Neural cell (in vitro differentiated cells): Measurements from ENCODE around the gene CARD19.

Experiments
- CTCF ChIP-seq: fragments of 450-650 bp; IDR thresholded peaks from 2 replicates; pipeline ENCODE4 v1.5.1; 2014; ENCODE audit warnings: antibody characterized with exemption, mild to moderate bottlenecking, moderate library complexity; ENCODE audit not compliant: poor library complexity, severe bottlenecking
- EZH2 ChIP-seq: fragments of 200-600, 300-800 bp; shearing (Covaris generic), sonication (generic); IDR thresholded peaks from 2 replicates; pipeline ENCODE4 v1.6.1; 2014; ENCODE audit warnings: antibody characterized with exemption, low read length, borderline replicate concordance, mild to moderate bottlenecking; ENCODE audit not compliant: insufficient read depth, poor library complexity, severe bottlenecking
- RAD21 ChIP-seq: fragments of 450-650 bp; conservative IDR thresholded peaks from 2 replicates; pipeline ENCODE4 v1.6.1; 2014; ENCODE audit warnings: antibody characterized with exemption, mild to moderate bottlenecking, moderate library complexity
- REST ChIP-seq: IDR thresholded peaks from 2 replicates; pipeline ENCODE4 v1.6.1; 2012; ENCODE audit warnings: borderline replicate concordance

- TF ChIP-seq RAD21 (no peak), REST (no peak), CTCF (no peak), EZH2 (no peak)
These were observed 13.1 kb upstream of the CARD19 start for GRCh38 chr9:93082841-93083411.
